A549 (cell line): ENCODE data around the gene C1orf216.

Experiments
- CTCF ChIP-seq: fragments of >200 bp; sonication (Bioruptor Twin); formaldehyde crosslinking; IDR thresholded peaks from 3 replicates; pipeline ENCODE4 v1.5.1; 2016
- EHF ChIP-seq: fragments of 250-450 bp; sonication (Bioruptor Pico); IDR thresholded peaks from 2 replicates; pipeline ENCODE4 v1.5.0; 2020; ENCODE audit warnings: mild to moderate bottlenecking
- HES2 ChIP-seq: fragments of >200 bp; sonication (Bioruptor Twin); formaldehyde crosslinking; IDR thresholded peaks from 2 replicates; pipeline ENCODE4 v1.6.1; 2016
- REST ChIP-seq: fragments of 200-600 bp; sonication (generic); IDR thresholded peaks from 2 replicates; pipeline ENCODE4 v1.6.1; 2016; ENCODE audit warnings: antibody characterized with exemption, mild to moderate bottlenecking, moderate library complexity

DNA sequence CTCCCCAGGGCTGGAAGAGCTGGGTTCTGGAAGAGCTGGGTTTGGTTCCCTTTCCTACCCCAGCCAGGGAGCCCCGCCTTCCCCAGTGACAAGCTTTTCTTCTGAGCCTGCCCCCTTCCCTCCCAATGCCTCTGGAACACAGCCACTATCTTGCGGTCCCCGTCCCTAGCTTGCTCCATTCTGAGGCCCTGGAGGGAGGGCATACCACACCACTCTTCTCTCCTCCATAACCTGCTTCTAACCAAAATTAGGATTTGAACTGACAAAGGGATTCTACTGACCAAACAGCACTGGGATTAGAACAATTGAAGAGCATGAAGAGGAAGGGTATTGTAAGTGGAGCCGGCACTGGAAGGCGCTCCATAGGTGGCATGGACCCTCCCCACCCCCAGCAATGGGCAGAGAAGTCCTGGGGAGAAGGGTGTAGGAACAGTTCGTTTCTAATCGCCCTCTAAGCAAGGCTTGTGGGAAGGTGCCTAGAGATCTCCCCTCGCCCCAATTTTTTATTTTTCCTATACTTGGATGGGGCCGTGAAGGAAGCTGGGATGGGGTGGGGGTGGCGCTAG is 690 bp downstream of the C1orf216 start:
- TF ChIP-seq CTCF: no peak
- no peak for TF ChIP-seq REST
- no peak for TF ChIP-seq EHF (CRISPR knock-in tag)
- no peak for TF ChIP-seq HES2
